Calu3 (cell line): ENCODE data around the gene RBL2. TPM values are rescaled to one million over a fixed set of nuclear protein-coding genes. Genes with fewer than 3 reads are reported as not detected.

ENCODE experiments used
- BruUV-seq: library from RNA; stranded (reverse); fragments of 400-500 nt; replicated peaks from 2 replicates; lab custom pipeline; 2021; lab: Mats Ljungman, UMichigan
- CTCF ChIA-PET: fragments of 300-600 bp; sonication (Branson Sonifier 250); formaldehyde crosslinking; loops from one replicate; lab custom pipeline; 2022; ENCODE audit warnings: antibody characterized with exemption; lab: Charles Lee
- DNase-seq: peaks from one replicate; pipeline ENCODE4 v3.0.0; 2022
- H3K27ac Mint-ChIP-seq: one replicate; pipeline ENCODE4 v1.8.0; 2022; ENCODE audit warnings: mixed read lengths; ENCODE audit not compliant: unreplicated experiment
- H3K27me3 Mint-ChIP-seq: one replicate; pipeline ENCODE4 v1.8.0; 2022; ENCODE audit warnings: mixed read lengths; ENCODE audit not compliant: unreplicated experiment
- H3K36me3 Mint-ChIP-seq: one replicate; pipeline ENCODE4 v1.8.0; 2022; ENCODE audit warnings: mild to moderate bottlenecking, moderate library complexity, mixed read lengths; ENCODE audit not compliant: insufficient read depth, unreplicated experiment
- H3K4me1 Mint-ChIP-seq: one replicate; pipeline ENCODE4 v1.8.0; 2022; ENCODE audit warnings: mild to moderate bottlenecking, low read depth, mixed read lengths; ENCODE audit not compliant: unreplicated experiment
- H3K4me3 Mint-ChIP-seq: one replicate; pipeline ENCODE4 v1.8.0; 2022; ENCODE audit warnings: mild to moderate bottlenecking, low read depth, moderate library complexity, mixed read lengths; ENCODE audit not compliant: unreplicated experiment
- H3K9me3 Mint-ChIP-seq: one replicate; pipeline ENCODE4 v1.8.0; 2022; ENCODE audit warnings: low read depth, mixed read lengths; ENCODE audit not compliant: unreplicated experiment
- intact Hi-C: fragments of 100-400 bp; cut with micrococcal nuclease; formaldehyde crosslinking; loops from one replicate; pipeline ENCODE4 v1.10.0; 2022; ENCODE audit not compliant: unreplicated experiment
- total RNA-seq: library from RNA; stranded (reverse); gene quantifications from 2 replicates; pipeline ENCODE4 v1.2.3, GENCODE V29; 2022
- TF ChIP-seq, protein P1 (sequence below): fragments of 200-600 bp; IDR thresholded peaks from one replicate; pipeline ENCODE4 v1.8.0; 2022; ENCODE audit warnings: antibody characterized with exemption; ENCODE audit not compliant: unreplicated experiment

The RBL2 gene
- total RNA-seq, 1 experiment from 2014 or later: 62.8 TPM

DNA sequence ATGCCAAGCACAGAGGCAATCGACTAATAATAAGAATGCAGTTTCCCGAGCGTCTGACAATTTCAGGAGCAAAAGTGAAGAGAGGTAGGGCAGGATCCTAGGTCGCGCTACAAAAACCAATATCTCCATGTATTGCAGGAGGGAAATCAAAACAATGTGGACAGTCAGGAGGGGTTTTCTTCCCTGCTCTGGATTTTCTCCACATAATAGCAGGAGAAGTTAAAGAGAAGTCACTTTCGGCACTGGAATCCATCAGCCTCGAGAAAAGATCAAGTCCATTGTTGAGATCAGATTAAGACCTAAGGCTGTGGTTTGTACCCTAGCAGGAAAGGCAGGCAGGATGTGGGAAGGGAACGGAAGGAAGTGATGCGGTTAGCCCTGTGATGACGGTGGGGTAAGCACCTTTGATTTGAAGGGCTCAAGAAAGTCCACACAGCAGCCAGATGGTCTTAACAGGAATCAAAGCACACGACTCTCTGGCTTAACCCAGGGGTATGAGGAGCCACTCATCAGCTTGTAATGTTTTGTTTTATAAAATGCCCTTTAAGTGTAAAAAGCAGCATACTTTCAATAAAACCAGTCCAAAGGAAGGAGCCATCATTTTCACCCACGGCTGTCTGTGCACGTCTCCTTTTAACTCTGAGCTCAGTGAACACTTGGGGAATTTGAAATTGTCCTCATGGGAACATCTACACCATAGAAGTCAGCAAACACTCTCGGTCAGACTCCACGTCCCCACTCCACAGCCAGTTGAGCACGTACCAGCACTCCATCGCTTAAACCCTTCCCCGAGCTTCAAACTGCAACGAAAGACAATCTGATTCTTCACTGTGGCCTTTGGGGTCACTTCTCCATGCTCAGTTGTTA lies 84.5 kb downstream of the RBL2 start:
- no peaks in the 10 kb centered on the region for H3K9me3 Mint-ChIP-seq
- H3K27me3 Mint-ChIP-seq: peaks cover 29% of the 10 kb centered on the region
- H3K36me3 Mint-ChIP-seq: no peaks in the 10 kb centered on the region
- TF ChIP-seq, protein P1, sequence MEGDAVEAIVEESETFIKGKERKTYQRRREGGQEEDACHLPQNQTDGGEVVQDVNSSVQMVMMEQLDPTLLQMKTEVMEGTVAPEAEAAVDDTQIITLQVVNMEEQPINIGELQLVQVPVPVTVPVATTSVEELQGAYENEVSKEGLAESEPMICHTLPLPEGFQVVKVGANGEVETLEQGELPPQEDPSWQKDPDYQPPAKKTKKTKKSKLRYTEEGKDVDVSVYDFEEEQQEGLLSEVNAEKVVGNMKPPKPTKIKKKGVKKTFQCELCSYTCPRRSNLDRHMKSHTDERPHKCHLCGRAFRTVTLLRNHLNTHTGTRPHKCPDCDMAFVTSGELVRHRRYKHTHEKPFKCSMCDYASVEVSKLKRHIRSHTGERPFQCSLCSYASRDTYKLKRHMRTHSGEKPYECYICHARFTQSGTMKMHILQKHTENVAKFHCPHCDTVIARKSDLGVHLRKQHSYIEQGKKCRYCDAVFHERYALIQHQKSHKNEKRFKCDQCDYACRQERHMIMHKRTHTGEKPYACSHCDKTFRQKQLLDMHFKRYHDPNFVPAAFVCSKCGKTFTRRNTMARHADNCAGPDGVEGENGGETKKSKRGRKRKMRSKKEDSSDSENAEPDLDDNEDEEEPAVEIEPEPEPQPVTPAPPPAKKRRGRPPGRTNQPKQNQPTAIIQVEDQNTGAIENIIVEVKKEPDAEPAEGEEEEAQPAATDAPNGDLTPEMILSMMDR: no peak
- no peak overlapping the region for H3K27ac Mint-ChIP-seq
- no peaks in the 10 kb centered on the region for H3K4me1 Mint-ChIP-seq
- intact Hi-C loops: no loop called here
- no TSS peak for BruUV-seq
- DNase-seq: no peak
- CTCF ChIA-PET: no interaction called here
- H3K4me3 Mint-ChIP-seq: no peak overlapping the region

DNA sequence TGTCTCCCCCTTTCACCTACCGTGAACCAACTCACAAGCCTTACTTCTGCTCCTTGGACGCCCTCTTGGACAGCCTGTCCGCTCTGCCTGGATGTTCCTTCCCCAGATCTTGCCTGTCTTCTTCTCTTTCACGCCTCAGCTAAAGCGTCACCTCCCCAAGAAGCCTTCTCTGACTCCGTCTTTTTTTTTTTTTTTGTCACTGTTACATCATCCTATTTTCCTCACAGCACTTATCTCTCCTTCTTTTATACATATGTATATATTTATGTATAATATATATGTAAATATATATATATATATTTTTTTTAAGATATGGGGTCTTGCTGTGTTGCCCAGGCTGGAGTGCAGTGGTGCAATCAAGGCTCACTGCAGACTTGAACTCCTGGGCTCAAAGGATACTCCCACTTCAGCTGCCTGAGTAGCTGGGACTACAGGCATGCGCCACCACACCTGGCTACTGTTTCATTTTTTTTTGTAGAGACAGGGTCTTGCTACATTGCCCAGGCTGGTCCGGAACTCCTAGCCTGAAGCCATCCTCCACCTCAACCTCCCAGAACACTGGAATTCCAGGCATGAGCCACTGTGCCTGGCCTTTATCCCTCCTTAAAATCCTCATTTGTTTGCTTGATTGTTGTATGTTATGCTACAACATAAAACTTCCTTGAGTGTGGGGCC lies 85.3 kb downstream of the RBL2 start:
- H3K27me3 Mint-ChIP-seq: peaks cover 35% of the 10 kb centered on the region

DNA sequence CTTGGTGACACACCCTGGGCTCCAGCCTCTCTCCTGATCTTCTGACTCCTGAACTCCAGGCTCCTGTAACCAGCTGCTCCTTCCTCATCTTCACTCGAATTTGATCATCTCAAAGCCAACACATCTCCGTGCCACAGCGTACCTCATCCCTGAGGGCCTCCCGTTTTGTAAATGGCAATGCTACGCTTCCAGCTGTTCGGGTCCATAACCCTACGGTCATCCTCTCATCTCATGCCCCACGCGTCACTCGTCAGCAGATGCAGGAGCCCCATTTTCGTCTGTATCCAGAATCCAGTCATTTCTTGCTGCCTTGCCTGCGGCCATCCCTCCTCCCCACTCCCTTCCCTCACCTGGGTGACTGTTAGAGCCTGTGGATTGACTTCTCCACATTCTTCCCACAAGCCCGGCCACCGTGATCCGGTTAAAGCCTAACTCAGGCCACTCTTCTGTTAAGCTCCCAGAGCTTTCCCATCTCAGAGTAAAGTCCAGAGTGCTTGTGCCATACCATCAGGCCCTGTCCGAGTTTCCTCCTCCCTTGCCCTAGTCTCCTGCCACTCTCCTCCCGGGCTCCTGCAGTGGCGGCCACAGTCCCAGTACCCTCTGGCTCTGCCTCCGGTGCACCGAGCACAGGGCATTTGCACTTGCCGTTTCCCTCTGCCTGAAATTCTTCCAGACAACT lies 89.0 kb downstream of the RBL2 start:
- Mint-ChIP-seq H3K4me3 (no peak overlapping the region), H3K36me3 (no peaks in the 10 kb centered on the region), H3K9me3 (no peaks in the 10 kb centered on the region), H3K4me1 (no peaks in the 10 kb centered on the region), H3K27ac (no peak overlapping the region), H3K27me3 (peaks cover 42% of the 10 kb centered on the region)
- DNase-seq: no peak
- no TSS peak for BruUV-seq
- CTCF ChIA-PET: no interaction called here
- TF ChIP-seq, protein P1: no peak
- intact Hi-C loops: no loop called here

More for the DNA sequence above, 85.3 kb downstream of the RBL2 start:
- intact Hi-C loops: no loop called here
- no peaks in the 10 kb centered on the region for H3K4me1 Mint-ChIP-seq
- no peaks in the 10 kb centered on the region for H3K36me3 Mint-ChIP-seq
- TF ChIP-seq, protein P1: no peak
- CTCF ChIA-PET: no interaction called here
- no TSS peak for BruUV-seq
- no peaks in the 10 kb centered on the region for H3K9me3 Mint-ChIP-seq
- no peak for DNase-seq
- H3K27ac Mint-ChIP-seq: no peak overlapping the region
- H3K4me3 Mint-ChIP-seq: no peak overlapping the region

DNA sequence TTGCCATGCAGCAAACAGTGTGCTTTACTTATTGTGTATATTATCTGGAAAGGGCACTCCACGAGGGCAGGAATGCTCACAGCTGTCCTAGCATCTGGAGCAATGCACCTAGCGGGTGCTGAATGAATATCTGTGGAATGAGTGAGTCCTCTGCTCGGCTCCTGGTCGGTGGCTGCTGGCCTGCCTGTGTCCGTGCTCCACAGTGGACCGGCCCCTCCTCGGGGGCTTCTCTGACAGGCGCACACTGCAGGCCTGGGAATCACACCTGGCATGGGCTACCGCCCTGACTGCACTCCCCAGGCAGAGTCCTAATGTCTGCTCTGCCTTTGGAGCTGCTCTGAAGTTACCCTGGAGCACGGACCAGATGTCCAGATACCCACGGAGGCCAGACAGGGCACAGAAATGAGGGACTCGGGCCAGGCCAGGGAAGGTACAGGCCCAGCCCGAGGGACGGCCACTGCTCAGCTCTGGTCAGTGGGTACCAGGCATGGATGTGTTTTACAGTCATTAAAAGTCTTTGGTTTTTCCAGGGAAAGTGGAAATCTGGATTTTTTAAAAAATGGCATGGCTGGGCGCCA lies 89.8 kb downstream of the RBL2 start:
- no peaks in the 10 kb centered on the region for H3K9me3 Mint-ChIP-seq
- no peak overlapping the region for H3K4me3 Mint-ChIP-seq
- H3K27me3 Mint-ChIP-seq: peaks cover 41% of the 10 kb centered on the region
- intact Hi-C loops: no loop called here
- H3K4me1 Mint-ChIP-seq: no peaks in the 10 kb centered on the region
- no peak for DNase-seq
- CTCF ChIA-PET: no interaction called here
- H3K27ac Mint-ChIP-seq: no peak overlapping the region
- TF ChIP-seq, protein P1: no peak
- H3K36me3 Mint-ChIP-seq: no peaks in the 10 kb centered on the region
- no TSS peak for BruUV-seq
